ENCODE results near the gene CEP295NL.

CEP295NL gene

DNA sequence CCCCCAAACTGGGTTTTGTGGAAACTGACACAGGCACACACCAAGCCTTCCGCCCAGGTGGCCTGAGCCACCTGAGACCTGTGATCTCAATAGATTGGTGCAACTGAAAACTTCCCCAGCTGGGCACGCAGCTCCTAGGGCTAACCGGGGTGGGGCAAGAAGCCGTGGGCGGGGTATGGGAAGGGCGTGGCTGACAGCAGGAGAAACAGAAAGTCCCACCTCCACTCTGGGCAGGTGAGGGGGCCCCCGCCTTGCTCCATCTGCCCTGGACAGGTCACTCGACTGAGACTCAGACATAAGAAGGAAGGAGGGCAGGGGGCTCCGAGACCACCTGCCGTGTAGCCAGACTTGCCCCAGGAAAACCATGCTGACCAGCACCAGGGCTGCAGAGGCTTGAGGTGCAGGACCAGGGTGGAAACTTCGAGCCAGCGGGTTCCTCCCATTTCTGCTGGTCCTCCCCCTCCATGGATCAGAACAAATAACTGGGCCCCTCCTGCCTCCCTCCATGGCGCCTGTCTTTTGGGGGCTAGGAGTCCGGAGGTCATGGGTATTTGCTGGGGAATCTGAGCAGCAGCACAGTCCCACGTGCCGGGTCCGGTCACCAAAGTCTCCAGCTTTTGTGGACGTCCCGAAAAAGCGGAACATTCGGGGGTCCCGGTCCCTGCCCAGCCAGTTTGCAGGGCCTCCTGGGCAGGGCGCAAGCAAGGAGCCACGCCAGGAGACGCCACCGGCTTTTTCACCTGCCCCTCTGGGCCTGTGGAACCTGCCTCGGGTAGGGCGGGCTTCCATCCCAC is 20.9 kb upstream of the CEP295NL start:
- TF ChIP-seq ARNT (IDR thresholded peaks at IDR 0.05) (no peak), SP1 (IDR thresholded peaks at IDR 0.05) (no peak), BHLHE40 (IDR thresholded peaks at IDR 0.05; ENCODE audit: borderline replicate concordance) (no peak), HDGF (IDR thresholded peaks at IDR 0.05; ENCODE audit: borderline replicate concordance) (no peak), TARDBP (IDR thresholded peaks at IDR 0.05) (no peak), ELF4 (IDR thresholded peaks at IDR 0.05) (no peak), L3MBTL2 (conservative IDR thresholded peaks at IDR 0.05) (no peak), CTBP1 (IDR thresholded peaks at IDR 0.05; ENCODE audit: borderline replicate concordance) (no peak), FOXM1 (IDR thresholded peaks at IDR 0.05; ENCODE audit: borderline replicate concordance) (no peak), FOXK2 (IDR thresholded peaks at IDR 0.05) (no peak), ZNF384 (IDR thresholded peaks at IDR 0.05) (no peak), NFRKB (IDR thresholded peaks at IDR 0.05) (no peak), FOXA1 (IDR thresholded peaks at IDR 0.05) (no peak), SUZ12 (IDR thresholded peaks at IDR 0.05) (no peak), LEF1 (IDR thresholded peaks at IDR 0.05; ENCODE audit: borderline replicate concordance) (no peak)
- TF ChIP-seq, protein P1, sequence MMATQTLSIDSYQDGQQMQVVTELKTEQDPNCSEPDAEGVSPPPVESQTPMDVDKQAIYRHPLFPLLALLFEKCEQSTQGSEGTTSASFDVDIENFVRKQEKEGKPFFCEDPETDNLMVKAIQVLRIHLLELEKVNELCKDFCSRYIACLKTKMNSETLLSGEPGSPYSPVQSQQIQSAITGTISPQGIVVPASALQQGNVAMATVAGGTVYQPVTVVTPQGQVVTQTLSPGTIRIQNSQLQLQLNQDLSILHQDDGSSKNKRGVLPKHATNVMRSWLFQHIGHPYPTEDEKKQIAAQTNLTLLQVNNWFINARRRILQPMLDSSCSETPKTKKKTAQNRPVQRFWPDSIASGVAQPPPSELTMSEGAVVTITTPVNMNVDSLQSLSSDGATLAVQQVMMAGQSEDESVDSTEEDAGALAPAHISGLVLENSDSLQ (IDR thresholded peaks at IDR 0.05) = no peak
- POLR2A ChIA-PET = interaction anchor here (1.0 kb wide), 1 partner anchor 16 kb away, joined by 4 read pairs; no protein-coding TSS in a partner anchor
- no peak for DNase-seq (ENCODE audit: extremely low spot score)

DNA sequence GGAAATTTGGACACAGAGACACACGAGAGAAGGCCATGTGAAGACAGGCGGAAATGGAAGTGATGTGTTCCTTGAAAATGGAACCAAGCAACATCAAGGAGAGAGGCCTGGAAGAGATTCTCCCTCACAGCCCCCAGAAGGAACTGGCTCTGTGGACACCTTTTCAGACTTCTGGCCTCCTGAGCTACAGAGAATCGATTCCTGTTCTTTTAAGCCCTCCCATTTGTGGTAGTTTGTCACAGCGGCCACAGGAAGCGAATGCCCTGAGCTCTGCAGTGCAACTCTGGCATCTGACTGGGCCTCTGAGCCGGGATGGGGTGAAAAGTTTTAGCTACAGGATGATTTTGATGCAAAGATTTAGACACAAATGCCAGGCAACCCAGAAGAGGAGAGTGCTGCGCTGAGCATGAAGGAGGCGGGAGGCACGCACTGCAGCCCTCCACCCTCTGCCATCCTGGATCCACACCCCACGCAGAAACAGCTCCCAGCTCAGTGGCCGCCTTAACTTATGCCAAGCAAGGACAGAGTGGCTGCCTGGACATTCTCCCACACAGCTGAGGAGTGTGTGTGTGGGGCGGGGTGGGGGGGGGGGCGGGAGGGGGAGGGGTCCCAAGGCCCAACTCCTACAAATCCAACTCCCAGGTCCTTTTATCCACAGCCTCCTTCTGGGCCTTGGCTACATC is 20.0 kb upstream of the CEP295NL start:
- TF ChIP-seq SUZ12 (IDR thresholded peaks at IDR 0.05) (no peak), BHLHE40 (IDR thresholded peaks at IDR 0.05; ENCODE audit: borderline replicate concordance) (no peak), ZNF384 (IDR thresholded peaks at IDR 0.05) (no peak), NFRKB (IDR thresholded peaks at IDR 0.05) (no peak), CTBP1 (IDR thresholded peaks at IDR 0.05; ENCODE audit: borderline replicate concordance) (no peak), SP1 (IDR thresholded peaks at IDR 0.05) (no peak), FOXM1 (IDR thresholded peaks at IDR 0.05; ENCODE audit: borderline replicate concordance) (no peak), FOXA1 (IDR thresholded peaks at IDR 0.05) (no peak), FOXK2 (IDR thresholded peaks at IDR 0.05) (no peak)
- POLR2A ChIA-PET = interaction anchor here (1.0 kb wide), 1 partner anchor 15 kb away, joined by 4 read pairs; no protein-coding TSS in a partner anchor
- DNase-seq (ENCODE audit: extremely low spot score) = no peak
- CTCF ChIA-PET = interaction anchor here (1.1 kb wide), 1 partner anchor 71 kb away, joined by 4 read pairs; no protein-coding TSS in a partner anchor

More for the DNA sequence above, 20.9 kb upstream of the CEP295NL start:
- CTCF ChIA-PET = interaction anchor here (1.1 kb wide), 1 partner anchor 71 kb away, joined by 4 read pairs; no protein-coding TSS in a partner anchor

DNA sequence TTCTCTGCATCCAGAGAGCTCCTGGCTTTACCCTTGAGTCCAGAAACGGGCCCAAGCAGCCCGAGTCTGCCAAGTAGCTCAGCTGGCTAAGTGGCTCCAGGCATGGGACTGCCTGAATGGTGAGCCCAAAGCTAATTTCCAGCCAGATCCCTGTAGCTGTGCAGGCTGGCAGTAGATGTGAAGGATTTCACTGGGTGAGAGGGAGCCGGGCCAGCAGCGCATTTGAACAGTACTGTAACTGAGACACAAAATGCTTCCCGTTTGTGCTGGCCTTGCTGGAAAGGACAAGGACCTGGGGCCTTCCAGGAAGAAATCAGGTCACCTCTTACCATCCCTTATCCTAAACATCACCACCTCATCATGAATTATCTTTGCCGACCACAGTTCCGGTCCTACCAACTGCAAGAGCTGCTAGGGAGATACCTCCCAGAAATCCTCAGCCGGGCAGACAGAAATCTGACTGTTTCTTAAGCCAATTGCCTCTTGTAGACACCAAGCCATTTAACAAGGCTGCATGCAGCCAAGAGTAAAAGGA is 18.5 kb upstream of the CEP295NL start:
- TF ChIP-seq, protein P1 (IDR thresholded peaks at IDR 0.05) = no peak
- TF ChIP-seq ZNF384 (IDR thresholded peaks at IDR 0.05) = no peak
- no peak for TF ChIP-seq ARNT (IDR thresholded peaks at IDR 0.05)
- no peak for TF ChIP-seq SP1 (IDR thresholded peaks at IDR 0.05)
- no peak for TF ChIP-seq BHLHE40 (IDR thresholded peaks at IDR 0.05; ENCODE audit: borderline replicate concordance)
- no peak for TF ChIP-seq FOXA1 (IDR thresholded peaks at IDR 0.05)
- no peak for TF ChIP-seq ELF4 (IDR thresholded peaks at IDR 0.05)
- TF ChIP-seq L3MBTL2 (conservative IDR thresholded peaks at IDR 0.05) = no peak
- TF ChIP-seq FOXM1 (IDR thresholded peaks at IDR 0.05; ENCODE audit: borderline replicate concordance) = no peak
- no peak for TF ChIP-seq NFRKB (IDR thresholded peaks at IDR 0.05)
- ChIA-PET CTCF (interaction anchor here (0.6 to 0.7 kb wide), 2 partner anchors 49 to 55 kb away, joined by 3 read pairs; no protein-coding TSS in a partner anchor), POLR2A (no interaction called here)
- DNase-seq (ENCODE audit: extremely low spot score) = no peak

DNA sequence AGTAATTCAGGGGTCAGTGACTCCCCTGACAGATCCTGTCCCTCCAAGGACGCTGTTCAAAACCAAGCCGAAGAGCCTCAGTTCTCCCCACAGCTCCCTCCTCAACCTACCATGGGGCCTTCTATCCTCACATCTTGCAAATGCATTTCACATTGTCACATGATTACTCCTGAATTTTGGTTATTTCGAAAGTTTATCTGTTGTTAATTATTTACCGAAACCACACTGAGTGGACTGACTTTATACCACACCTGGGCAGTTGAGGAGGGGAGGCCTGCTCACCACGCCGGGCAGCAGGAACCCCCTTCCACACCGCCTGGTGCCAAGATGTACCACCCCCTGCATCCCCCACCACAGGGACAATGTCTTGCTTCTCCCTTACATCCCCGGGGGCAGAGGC is 17.5 kb upstream of the CEP295NL start:
- no peak for TF ChIP-seq HDGF (IDR thresholded peaks at IDR 0.05; ENCODE audit: borderline replicate concordance)
- no peak for TF ChIP-seq TARDBP (IDR thresholded peaks at IDR 0.05)
- no peak for TF ChIP-seq L3MBTL2 (conservative IDR thresholded peaks at IDR 0.05)
- TF ChIP-seq BHLHE40 (IDR thresholded peaks at IDR 0.05; ENCODE audit: borderline replicate concordance) = no peak
- no peak for TF ChIP-seq SP1 (IDR thresholded peaks at IDR 0.05)
- TF ChIP-seq ARNT (IDR thresholded peaks at IDR 0.05) = no peak
- no peak for TF ChIP-seq LEF1 (IDR thresholded peaks at IDR 0.05; ENCODE audit: borderline replicate concordance)
- TF ChIP-seq FOXK2 (IDR thresholded peaks at IDR 0.05) = no peak
- TF ChIP-seq, protein P1 (IDR thresholded peaks at IDR 0.05) = no peak
- TF ChIP-seq CTBP1 (IDR thresholded peaks at IDR 0.05; ENCODE audit: borderline replicate concordance) = no peak
- no peak for TF ChIP-seq ZNF384 (IDR thresholded peaks at IDR 0.05)
- no peak for TF ChIP-seq SUZ12 (IDR thresholded peaks at IDR 0.05)
- TF ChIP-seq FOXM1 (IDR thresholded peaks at IDR 0.05; ENCODE audit: borderline replicate concordance) = no peak
- no peak for TF ChIP-seq NFRKB (IDR thresholded peaks at IDR 0.05)
- TF ChIP-seq ELF4 (IDR thresholded peaks at IDR 0.05) = no peak
- TF ChIP-seq FOXA1 (IDR thresholded peaks at IDR 0.05) = no peak
- CTCF ChIA-PET = no interaction called here
- no peak for DNase-seq (ENCODE audit: extremely low spot score)

DNA sequence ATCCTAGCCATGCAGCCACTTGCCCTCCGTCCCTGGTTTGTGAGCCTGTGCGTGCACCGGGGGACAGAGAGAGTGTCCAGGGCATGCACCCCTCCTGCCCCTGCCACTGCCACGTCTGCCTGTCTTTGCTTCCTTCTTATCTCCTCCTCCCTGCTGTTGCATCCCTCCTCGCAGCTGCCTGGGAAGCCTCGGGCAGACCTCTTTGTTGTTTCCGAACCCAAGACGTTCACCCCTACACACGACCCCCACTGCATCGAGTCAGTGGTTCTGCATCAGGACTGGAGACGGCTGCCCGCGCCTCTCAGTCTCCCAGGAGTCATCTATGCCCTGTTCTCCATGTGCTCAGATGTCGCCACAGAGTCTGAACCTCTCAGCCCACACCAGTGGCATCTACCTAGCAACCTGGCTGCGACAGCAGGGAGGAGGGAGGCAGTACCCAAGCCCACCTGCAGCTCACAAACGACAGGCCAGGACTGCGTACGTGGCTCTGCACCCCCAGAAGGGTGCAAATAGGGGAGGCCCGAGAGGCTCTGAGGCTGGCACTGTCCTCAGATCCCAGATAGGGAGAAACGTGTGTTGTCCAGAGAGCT is 17.0 kb upstream of the CEP295NL start:
- TF ChIP-seq CTBP1 (IDR thresholded peaks at IDR 0.05; ENCODE audit: borderline replicate concordance) (no peak), FOXM1 (IDR thresholded peaks at IDR 0.05; ENCODE audit: borderline replicate concordance) (no peak), BHLHE40 (IDR thresholded peaks at IDR 0.05; ENCODE audit: borderline replicate concordance) (no peak), ZNF384 (IDR thresholded peaks at IDR 0.05) (no peak), FOXA1 (IDR thresholded peaks at IDR 0.05) (no peak), TARDBP (IDR thresholded peaks at IDR 0.05) (no peak), ARNT (IDR thresholded peaks at IDR 0.05) (no peak)
- DNase-seq (ENCODE audit: extremely low spot score) = no peak
- CTCF ChIA-PET = no interaction called here
- POLR2A ChIA-PET = interaction anchor here (0.9 kb wide), 1 partner anchor 18 kb away, joined by 3 read pairs; no protein-coding TSS in a partner anchor

More for the DNA sequence above, 17.5 kb upstream of the CEP295NL start:
- POLR2A ChIA-PET = interaction anchor here (0.9 kb wide), 1 partner anchor 18 kb away, joined by 3 read pairs; no protein-coding TSS in a partner anchor
